Endodermal cell (in vitro differentiated cells): Measurements from ENCODE around the gene ASB15. TPM values are rescaled to one million over a fixed set of nuclear protein-coding genes. Genes with fewer than 3 reads are reported as not detected.
"Not testable (repeated sequence)": the region's sequence is repeated elsewhere in the genome, so short reads cannot be mapped to it uniquely, and the experiment has no call there.

ENCODE experiments used
- DNase-seq: peaks from one replicate; pipeline ENCODE4 v3.0.0-alpha.2; 2017
- H3K27ac ChIP-seq: 2 replicates; pipeline ENCODE4 v1.5.1; 2013; ENCODE audit warnings: mild to moderate bottlenecking, low read depth, low read length, moderate library complexity
- H3K27me3 ChIP-seq: 2 replicates; pipeline ENCODE4 v1.6.1; 2013; ENCODE audit warnings: mild to moderate bottlenecking, low read length, moderate library complexity; ENCODE audit not compliant: insufficient read depth, control insufficient read depth, poor library complexity, severe bottlenecking
- H3K36me3 ChIP-seq: 2 replicates; pipeline ENCODE4 v1.7.0; 2013; ENCODE audit warnings: mild to moderate bottlenecking, low read length, moderate library complexity; ENCODE audit not compliant: control insufficient read depth, insufficient read depth
- H3K4me1 ChIP-seq: one replicate; pipeline ENCODE4 v1.7.0; 2013; ENCODE audit warnings: low read length; ENCODE audit not compliant: control insufficient read depth, insufficient read depth
- H3K4me3 ChIP-seq: 2 replicates; pipeline ENCODE4 v1.5.1; 2013; ENCODE audit warnings: mild to moderate bottlenecking, low read length, moderate library complexity
- H3K9ac ChIP-seq: 2 replicates; pipeline ENCODE4 v1.6.1; 2013; ENCODE audit warnings: mild to moderate bottlenecking, low read length, moderate library complexity; ENCODE audit not compliant: poor library complexity, severe bottlenecking; ENCODE audit errors: extremely low read depth
- H3K9me3 ChIP-seq: 2 replicates; pipeline ENCODE4 v1.6.1; 2013; ENCODE audit warnings: mild to moderate bottlenecking, low read length, moderate library complexity; ENCODE audit not compliant: control insufficient read depth
- H3K27ac Mint-ChIP-seq: 2 replicates; pipeline ENCODE4 v1.8.0; 2020; ENCODE audit warnings: mixed read lengths
- H3K27me3 Mint-ChIP-seq: 2 replicates; pipeline ENCODE4 v1.8.0; 2021; ENCODE audit warnings: mild to moderate bottlenecking, mixed read lengths; ENCODE audit not compliant: insufficient read depth
- H3K36me3 Mint-ChIP-seq: 2 replicates; pipeline ENCODE4 v1.8.0; 2020; ENCODE audit warnings: low read depth, mixed read lengths
- H3K4me1 Mint-ChIP-seq: 2 replicates; pipeline ENCODE4 v1.8.0; 2020; ENCODE audit warnings: mixed read lengths
- H3K4me3 Mint-ChIP-seq: 2 replicates; pipeline ENCODE4 v1.8.0; 2020; ENCODE audit warnings: mild to moderate bottlenecking, moderate library complexity, mixed read lengths
- H3K9me3 Mint-ChIP-seq: 2 replicates; pipeline ENCODE4 v1.8.0; 2020; ENCODE audit warnings: mild to moderate bottlenecking, mixed read lengths
- WGBS, 2 experiments: methylation state at CpG; one replicate each; pipeline versions ENCODE4 v1.1.5 to v1.1.7; 2013; ENCODE audit warnings: missing lambda C conversion rate in 2 of 2, mixed read lengths in 1 of 2; ENCODE audit not compliant: insufficient coverage in 1 of 2, insufficient read length in 1 of 2; 5-methylcytosine and 5-hydroxymethylcytosine counted together
- long read RNA-seq, 4 experiments: library from polyadenylated mRNA in 2 of 4; library from RNA in 1 of 4; library from capped mRNA in 1 of 4; stranded (forward) in 3 of 4; unstranded in 1 of 4; transcript quantifications; one replicate each; pipeline ENCODE4 v2.0.0, GENCODE V29; 2020 to 2021; ENCODE audit warnings: inconsistent platforms in 1 of 4
- polyA plus RNA-seq, 2 experiments: library from polyadenylated mRNA; stranded (reverse); fragments of 50-300 nt; gene quantifications; one replicate each; pipeline ENCODE4 v1.2.3, GENCODE V29; 2013
- total RNA-seq, 2 donors: library from RNA; stranded (reverse); fragmentation: NEBNext Ultra II Directional in 1 of 2; extraction: Animal tissue kit (Norgen Biotek cat#: 25700) in 1 of 2; gene quantifications; 2 replicates in 1 of 2; 3 replicates in 1 of 2; pipeline ENCODE4 v1.2.1, GENCODE V29; 2021
- TF ChIP-seq, protein P1 (sequence below): fragments of 200-600 bp; sonication (generic); conservative IDR thresholded peaks from 2 replicates; pipeline ENCODE4 v1.5.0; 2021; ENCODE audit warnings: antibody characterized with exemption, mild to moderate bottlenecking

Gene ASB15
- not detected for total RNA-seq
- not detected for polyA plus RNA-seq (2013, experiment 1 of 2)
- polyA plus RNA-seq (2013, experiment 2 of 2) = not detected
- long read RNA-seq, experiment 1 = 0 reads
- long read RNA-seq, experiment 2 = 0 reads
- long read RNA-seq, experiment 3 = 0 reads
- long read RNA-seq, experiment 4 = 0 reads

DNA sequence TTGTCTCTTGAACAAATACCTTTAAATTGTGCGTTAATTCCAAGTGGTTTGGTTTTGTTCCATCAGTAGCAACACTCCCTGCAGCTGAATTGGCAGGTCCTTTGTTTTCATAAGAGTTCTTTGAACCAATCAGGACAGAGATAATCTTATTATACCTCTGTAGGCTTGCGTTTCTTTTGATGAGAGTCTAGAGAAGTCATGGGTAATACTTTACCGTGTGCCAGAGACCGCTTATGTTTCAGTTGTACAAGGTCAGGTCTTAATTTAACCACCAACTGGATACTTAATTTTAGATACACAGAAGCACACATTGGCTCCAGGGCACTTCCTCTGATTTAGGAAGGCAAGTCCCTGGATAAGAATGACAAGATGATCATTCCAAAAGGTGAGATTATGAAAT lies at the start of gene ASB15:
ASB15 (plus strand) TSS at position 292 of the 400 bp plus-strand sequence. CDS start 12,682 bp downstream, outside the sequence.
- H3K27ac ChIP-seq = no peak within 1 kb of the TSS
- no peaks in the 10 kb centered on the region for H3K9me3 ChIP-seq
- H3K4me3 ChIP-seq = no peak within 1 kb of the TSS
- no peak for DNase-seq
- Mint-ChIP-seq H3K27ac (no peak within 1 kb of the TSS), H3K36me3 (no peaks in the 10 kb centered on the region), H3K4me3 (no peak within 1 kb of the TSS), H3K27me3 (no peaks in the 10 kb centered on the region), H3K9me3 (no peaks in the 10 kb centered on the region), H3K4me1 (peaks cover 4% of the 10 kb centered on the region)
- H3K9ac ChIP-seq = no peak within 1 kb of the TSS
- H3K36me3 ChIP-seq = no peaks in the 10 kb centered on the region
- H3K27me3 ChIP-seq = no peaks in the 10 kb centered on the region
- H3K4me1 ChIP-seq = no peaks in the 10 kb centered on the region
- TF ChIP-seq, protein P1, sequence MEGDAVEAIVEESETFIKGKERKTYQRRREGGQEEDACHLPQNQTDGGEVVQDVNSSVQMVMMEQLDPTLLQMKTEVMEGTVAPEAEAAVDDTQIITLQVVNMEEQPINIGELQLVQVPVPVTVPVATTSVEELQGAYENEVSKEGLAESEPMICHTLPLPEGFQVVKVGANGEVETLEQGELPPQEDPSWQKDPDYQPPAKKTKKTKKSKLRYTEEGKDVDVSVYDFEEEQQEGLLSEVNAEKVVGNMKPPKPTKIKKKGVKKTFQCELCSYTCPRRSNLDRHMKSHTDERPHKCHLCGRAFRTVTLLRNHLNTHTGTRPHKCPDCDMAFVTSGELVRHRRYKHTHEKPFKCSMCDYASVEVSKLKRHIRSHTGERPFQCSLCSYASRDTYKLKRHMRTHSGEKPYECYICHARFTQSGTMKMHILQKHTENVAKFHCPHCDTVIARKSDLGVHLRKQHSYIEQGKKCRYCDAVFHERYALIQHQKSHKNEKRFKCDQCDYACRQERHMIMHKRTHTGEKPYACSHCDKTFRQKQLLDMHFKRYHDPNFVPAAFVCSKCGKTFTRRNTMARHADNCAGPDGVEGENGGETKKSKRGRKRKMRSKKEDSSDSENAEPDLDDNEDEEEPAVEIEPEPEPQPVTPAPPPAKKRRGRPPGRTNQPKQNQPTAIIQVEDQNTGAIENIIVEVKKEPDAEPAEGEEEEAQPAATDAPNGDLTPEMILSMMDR = no peak
- WGBS, 2 experiments = 88 to 92% methylated on average over 1 to 4 of the region's 4 CpGs

GRCh38 chr7:123552134-123552533 lies 49.5 kb upstream of the ASB15 start:
- not testable (repeated sequence) for H3K4me1 ChIP-seq, H3K9me3 ChIP-seq, H3K9ac ChIP-seq, H3K9me3 Mint-ChIP-seq, H3K4me1 Mint-ChIP-seq, H3K27me3 ChIP-seq, H3K4me3 Mint-ChIP-seq, H3K27ac Mint-ChIP-seq, H3K27me3 Mint-ChIP-seq, H3K27ac ChIP-seq, H3K4me3 ChIP-seq, DNase-seq
- H3K36me3 ChIP-seq = peaks cover 35% of the 10 kb centered on the region
- peaks cover 28% of the 10 kb centered on the region for H3K36me3 Mint-ChIP-seq

DNA sequence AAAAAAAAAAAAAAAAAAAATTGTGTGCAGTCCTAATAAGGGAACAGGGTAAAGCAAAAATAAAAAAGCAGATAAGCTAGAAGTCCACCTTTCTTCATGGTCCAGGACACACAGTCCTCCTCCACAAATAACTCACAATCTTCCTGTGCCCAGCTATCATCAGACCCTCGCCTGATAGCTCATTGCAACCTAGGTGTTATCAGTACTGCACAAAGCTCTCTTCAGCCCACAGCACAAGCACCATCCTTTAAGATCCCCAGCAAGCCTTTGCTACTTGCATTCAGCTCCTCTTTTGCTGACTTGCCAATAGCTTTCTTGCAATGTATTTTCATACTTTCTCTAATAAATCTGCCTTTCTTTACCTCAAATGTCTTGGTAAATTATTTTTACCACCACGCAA lies 49.0 kb upstream of the ASB15 start:
- no peak overlapping the region for H3K27ac ChIP-seq
- no peak overlapping the region for H3K9ac ChIP-seq
- H3K4me1 Mint-ChIP-seq = no peaks in the 10 kb centered on the region
- no peaks in the 10 kb centered on the region for H3K27me3 ChIP-seq
- no peak overlapping the region for H3K27ac Mint-ChIP-seq
- H3K9me3 Mint-ChIP-seq = peaks cover 1% of the 10 kb centered on the region
- H3K4me3 ChIP-seq = no peak overlapping the region
- peaks cover 30% of the 10 kb centered on the region for H3K36me3 ChIP-seq
- H3K4me3 Mint-ChIP-seq = no peak overlapping the region
- H3K9me3 ChIP-seq = no peaks in the 10 kb centered on the region
- no peaks in the 10 kb centered on the region for H3K27me3 Mint-ChIP-seq
- no peak for DNase-seq
- H3K4me1 ChIP-seq = no peaks in the 10 kb centered on the region
- TF ChIP-seq, protein P1 = no peak
- H3K36me3 Mint-ChIP-seq = peaks cover 28% of the 10 kb centered on the region
- WGBS, 2 experiments = 83 to 94% methylated on average over 1 to 2 of the region's 2 CpGs

GRCh38 chr7:123553159-123553558 lies 48.5 kb upstream of the ASB15 start:
- no peaks in the 10 kb centered on the region for H3K27me3 Mint-ChIP-seq
- peaks cover 1% of the 10 kb centered on the region for H3K9me3 Mint-ChIP-seq
- no peak overlapping the region for H3K27ac Mint-ChIP-seq
- H3K4me1 Mint-ChIP-seq = peaks cover under 1% of the 10 kb centered on the region
- Histone ChIP-seq H3K27ac (no peak overlapping the region), H3K4me3 (no peak overlapping the region), H3K36me3 (peaks cover 29% of the 10 kb centered on the region), H3K9ac (no peak overlapping the region), H3K27me3 (no peaks in the 10 kb centered on the region), H3K4me1 (no peaks in the 10 kb centered on the region), H3K9me3 (no peaks in the 10 kb centered on the region)
- peaks cover 27% of the 10 kb centered on the region for H3K36me3 Mint-ChIP-seq
- H3K4me3 Mint-ChIP-seq = no peak overlapping the region
- TF ChIP-seq, protein P1 = no peak
- DNase-seq = no peak
- 95 to 100% methylated on average over 1 to 3 of the region's 3 CpGs for WGBS, 2 experiments
